T47D (cell line): ENCODE results near the gene PEX11B.

Source experiments
- DNase-seq, 2 experiments: peaks; one replicate each; pipeline versions ENCODE4 v3.0.0 to v3.0.0-alpha.2; 2011 to 2012; ENCODE audit warnings: low read depth in 1 of 2, low spot score in 1 of 2
- JUND ChIP-seq: IDR thresholded peaks from 2 replicates; pipeline ENCODE4 v1.6.1; 2012; ENCODE audit warnings: low read depth
- in situ Hi-C: cut with HindIII; loops from 2 replicates; pipeline ENCODE4 v1.10.0; 2016; ENCODE audit warnings: low sequenced_read_pairs, low pct_unique_long_range_greater_than_20kb

PEX11B gene

DNA sequence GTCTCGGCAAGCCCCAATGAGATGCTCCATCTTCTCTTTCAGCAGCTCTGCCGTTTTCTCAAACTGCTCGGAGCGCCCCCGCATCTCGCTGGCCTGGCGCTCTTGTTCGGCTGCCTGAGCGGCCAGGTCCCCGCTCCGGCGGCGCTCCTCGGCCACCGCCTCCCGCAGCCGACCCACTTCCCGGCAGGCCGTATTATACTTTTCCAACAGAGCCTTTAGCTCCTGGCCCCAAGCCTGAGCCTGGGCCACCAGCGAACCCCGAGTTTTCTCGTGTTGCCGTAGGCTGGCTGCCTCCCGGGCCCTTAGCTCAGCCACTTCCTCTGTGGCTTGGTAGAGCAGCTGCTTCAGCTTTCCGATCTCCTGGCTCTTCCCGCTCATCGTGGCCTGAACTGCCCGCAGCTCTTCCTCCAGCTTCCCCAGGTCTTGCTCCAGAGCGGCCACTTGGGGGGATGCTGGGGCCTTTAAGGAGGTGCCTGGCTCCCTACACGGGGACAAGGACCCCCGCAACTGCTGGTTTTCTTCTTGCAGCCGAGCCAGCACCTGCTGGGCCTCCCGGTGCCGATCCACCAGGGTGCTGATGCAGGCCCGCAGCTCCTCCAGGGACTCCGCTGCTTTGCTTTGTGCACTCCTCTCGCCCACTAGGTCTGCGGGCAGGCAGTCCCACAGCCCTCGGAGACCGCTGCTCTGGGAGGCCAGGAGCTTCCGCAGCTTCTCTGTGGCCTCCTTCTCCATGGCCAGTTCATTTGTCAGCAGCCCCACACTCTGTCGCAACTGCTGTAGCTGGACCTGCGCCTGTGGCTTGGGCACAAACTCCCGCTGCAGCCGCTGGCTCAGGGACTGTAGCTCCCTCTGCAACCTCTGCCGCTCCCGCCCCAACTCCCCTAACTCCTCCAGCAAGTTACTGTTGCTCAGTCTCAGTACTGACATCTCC, 46.3 kb downstream of the PEX11B start:
- DNase-seq = no peak
- in situ Hi-C loops = no loop called here
- no peak for TF ChIP-seq JUND

GRCh38 chr1:145868232-145868631, 50.3 kb downstream of the PEX11B start:
- no peak for DNase-seq
- TF ChIP-seq JUND = no peak
- in situ Hi-C loops = no loop called here

DNA sequence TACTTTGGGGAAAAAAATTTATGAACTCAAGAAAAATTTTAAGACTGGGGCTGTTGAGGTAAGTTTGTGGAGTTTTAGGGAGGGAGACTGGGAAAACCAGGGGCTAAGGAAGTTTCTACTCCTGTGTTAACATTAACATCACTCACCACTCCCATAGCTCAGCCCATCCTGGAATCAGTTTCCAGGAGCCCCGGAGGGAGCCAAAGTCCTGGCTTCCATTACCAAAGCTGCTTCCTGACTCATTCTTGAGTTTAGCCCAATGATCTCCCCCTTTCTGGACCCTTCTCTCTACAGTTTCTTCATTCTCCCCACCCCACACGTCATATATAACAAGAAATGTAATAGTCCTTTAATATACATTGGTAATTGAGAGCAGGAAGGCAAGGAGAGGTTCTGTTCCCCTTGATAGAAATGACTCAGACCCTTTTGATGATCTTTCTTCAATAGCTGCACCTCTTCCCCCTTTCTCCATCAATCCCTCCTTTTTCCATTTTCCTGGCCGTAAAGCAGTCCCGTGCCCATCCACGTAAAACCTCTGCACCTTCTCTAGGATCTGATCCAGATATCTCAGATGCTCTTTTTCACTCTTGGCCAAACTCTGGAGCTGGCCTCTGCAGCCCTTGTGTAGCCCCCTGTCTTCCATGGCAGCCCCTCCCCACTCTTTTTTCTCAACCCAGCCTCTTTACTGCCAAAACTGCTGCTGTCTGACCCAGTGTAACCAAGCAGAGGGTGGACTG, 55.1 kb downstream of the PEX11B start:
- TF ChIP-seq JUND = no peak
- DNase-seq = no peak
- in situ Hi-C loops = no loop called here
